Stimulated activated naive CD8-positive, alpha-beta T cell treated with anti-CD3 and anti-CD28 coated beads, Interleukin-15, Interleukin-2, amounts not matched to agents 100 U/mL and 50 U/mL, for 24 hours (primary cell): ENCODE measurements around the gene CD109.

ENCODE experiments used
- ATAC-seq: fragments of 150-1000 bp; cut with Tn5 transposase; one replicate; pipeline ENCODE4 v1.10.0; 2021
- DNase-seq: peaks from one replicate; pipeline ENCODE4 v3.0.0; 2021

CD109 gene

GRCh38 chr6:73860303-73860702 lies 164.3 kb downstream of the CD109 start:
- DNase-seq: no peak
- no peak for ATAC-seq

DNA sequence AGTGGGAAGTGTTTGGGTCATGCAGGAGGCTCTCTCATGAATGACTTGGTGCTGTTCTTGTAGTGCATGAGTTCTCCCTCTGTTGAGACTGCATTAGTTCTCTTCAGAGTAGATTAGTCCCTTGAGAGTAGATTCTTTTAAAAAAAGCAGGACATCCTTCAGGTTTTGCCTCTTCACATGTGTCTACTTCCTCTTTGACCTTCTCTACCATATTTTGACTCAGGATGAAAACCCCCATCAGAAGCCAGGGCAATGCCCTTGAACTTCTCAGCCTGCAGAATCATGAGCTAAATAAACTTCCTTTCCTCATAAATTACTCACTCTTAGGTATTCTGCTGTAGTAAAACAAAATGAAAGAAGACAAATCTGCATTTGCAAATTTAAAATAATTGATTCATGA lies 170.3 kb downstream of the CD109 start:
- DNase-seq (no peak), ATAC-seq (no peak)

GRCh38 chr6:73867411-73867810 lies 171.4 kb downstream of the CD109 start:
- ATAC-seq: no peak

DNA sequence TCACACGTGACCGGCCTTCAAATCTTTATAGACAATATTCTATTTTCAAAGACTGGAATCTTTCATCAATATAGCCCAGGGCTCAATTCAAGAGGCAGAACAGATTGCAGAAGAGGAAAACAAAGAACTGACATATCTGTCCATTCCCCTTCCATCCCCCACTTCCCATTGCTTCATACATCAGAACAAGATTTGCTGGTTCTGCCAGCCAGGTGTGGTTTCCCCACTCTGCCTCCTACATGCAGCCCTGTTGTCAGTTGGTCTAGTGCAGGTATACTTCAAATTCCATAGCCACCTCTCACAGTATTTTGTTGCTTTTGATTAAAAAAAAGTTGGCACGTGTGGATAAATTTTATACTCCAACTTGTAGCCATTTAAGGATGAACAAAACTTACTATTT lies 174.9 kb downstream of the CD109 start:
- DNase-seq (no peak), ATAC-seq (no peak)

More at GRCh38 chr6:73867411-73867810, 171.4 kb downstream of the CD109 start:
- no peak for DNase-seq

GRCh38 chr6:73873081-73873480 lies 177.1 kb downstream of the CD109 start:
- ATAC-seq (no peak), DNase-seq (no peak)
